NCI-H1417 (cell line): ENCODE results near the gene CLCNKB.
"Not testable (repeated sequence)": the region's sequence is repeated elsewhere in the genome, so short reads cannot be mapped to it uniquely, and the experiment has no call there.

Experiments used
- DNase-seq, 3 experiments: peaks; one replicate each; lab custom pipeline; 2025; lab: John Stamatoyannopoulos, UW

Gene CLCNKB

GRCh38 chr1:16061266-16061665 lies 17.7 kb downstream of the CLCNKB start:
- no peak for DNase-seq

GRCh38 chr1:16061989-16062686 lies 18.6 kb downstream of the CLCNKB start:
- not testable (repeated sequence) for DNase-seq

GRCh38 chr1:16062687-16063075 lies 19.1 kb downstream of the CLCNKB start:
- not testable (repeated sequence) for DNase-seq

GRCh38 chr1:16063226-16063829 lies 19.7 kb downstream of the CLCNKB start:
- no peak for DNase-seq

- no peak for DNase-seq
These were observed 20.3 kb downstream of the CLCNKB start for GRCh38 chr1:16063921-16064320.

- DNase-seq: no peak
These were observed 21.1 kb downstream of the CLCNKB start for GRCh38 chr1:16064536-16065268.

DNA sequence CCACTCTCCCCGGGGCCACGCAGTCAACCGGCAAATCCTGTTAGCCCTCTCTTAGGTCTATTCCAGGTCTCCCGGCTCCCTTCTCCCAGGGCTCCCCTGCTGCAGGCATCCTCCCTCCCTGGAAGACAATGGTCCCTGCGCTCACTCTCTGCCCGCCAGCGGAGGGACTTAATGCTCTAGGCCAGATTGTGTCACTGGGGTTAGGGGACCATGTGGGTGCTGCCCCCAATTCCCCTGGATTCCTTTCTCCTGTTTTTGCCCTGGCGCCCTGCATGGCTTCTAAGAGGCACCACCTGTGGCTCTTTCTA lies 21.6 kb downstream of the CLCNKB start:
- no peak for DNase-seq

DNA sequence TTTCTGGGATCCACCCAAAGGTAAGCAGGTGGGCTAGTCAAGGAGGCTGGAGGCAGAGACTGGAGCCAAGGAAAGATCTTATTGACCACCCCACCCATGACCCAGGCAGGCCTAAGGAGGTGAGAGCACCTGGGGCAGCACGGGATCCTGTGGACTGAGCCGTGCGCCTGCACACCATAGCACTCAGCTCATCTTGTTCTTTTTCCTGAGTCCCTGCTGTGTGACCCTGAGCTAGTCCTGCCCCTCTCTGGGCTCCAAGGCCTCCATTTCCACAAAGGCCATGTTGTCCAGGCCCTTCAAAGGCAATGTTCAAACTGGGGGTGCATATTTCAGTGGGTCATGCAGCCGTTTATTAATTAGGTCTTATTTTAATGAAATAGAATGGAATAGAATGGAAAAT lies 22.7 kb downstream of the CLCNKB start:
- no peak for DNase-seq

- DNase-seq: peak; percentile 29 to 88 (median 84)
These were observed 23.7 kb downstream of the CLCNKB start for GRCh38 chr1:16067127-16067768.

- no peak for DNase-seq
These were observed 24.4 kb downstream of the CLCNKB start for GRCh38 chr1:16067933-16068332.

DNA sequence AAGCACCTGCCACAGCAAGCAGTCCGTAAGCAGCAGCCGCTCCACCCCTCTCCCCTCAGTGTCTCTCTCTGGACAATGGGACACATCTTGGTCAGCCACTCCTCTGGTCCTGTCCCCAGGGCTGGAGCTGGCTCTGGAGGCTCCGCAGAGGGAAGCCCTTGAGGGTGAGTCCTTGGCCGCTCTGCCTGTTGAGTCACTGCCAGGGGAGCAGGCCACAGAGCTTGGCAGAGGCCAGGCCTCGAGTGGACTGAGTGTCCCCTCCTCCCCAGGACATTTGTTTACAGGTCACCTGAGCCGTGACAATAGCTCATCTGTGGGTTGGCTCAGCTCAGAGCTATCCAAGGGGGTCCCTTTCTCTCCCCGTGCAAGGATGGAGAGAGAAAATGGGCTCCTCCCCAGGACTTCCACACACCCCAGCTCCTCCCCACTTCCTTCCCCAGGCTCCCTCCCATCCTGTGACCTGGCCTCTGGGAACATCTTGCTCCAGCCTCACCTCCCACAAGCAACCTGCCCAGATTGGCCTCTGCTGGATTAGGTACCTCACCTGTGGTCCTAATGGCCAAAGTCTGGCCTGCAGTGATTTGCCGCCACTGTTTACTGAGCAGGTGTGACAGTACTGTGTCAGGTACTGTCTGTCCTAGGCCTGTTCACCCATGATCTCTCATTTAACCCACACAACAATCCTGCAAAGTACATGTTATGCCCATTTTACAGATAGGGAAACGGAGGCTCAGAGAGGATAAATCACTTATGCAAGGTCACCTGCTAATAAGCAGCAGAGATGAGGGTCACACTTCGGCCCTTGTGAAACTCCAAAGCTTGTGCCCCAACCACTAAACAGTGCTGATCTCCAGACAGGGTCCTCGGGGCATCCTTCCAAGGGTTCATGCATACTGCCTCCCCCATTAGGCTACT lies 25.0 kb downstream of the CLCNKB start:
- peak in 2 of 3 experiments; percentile 19 to 57 for DNase-seq

DNA sequence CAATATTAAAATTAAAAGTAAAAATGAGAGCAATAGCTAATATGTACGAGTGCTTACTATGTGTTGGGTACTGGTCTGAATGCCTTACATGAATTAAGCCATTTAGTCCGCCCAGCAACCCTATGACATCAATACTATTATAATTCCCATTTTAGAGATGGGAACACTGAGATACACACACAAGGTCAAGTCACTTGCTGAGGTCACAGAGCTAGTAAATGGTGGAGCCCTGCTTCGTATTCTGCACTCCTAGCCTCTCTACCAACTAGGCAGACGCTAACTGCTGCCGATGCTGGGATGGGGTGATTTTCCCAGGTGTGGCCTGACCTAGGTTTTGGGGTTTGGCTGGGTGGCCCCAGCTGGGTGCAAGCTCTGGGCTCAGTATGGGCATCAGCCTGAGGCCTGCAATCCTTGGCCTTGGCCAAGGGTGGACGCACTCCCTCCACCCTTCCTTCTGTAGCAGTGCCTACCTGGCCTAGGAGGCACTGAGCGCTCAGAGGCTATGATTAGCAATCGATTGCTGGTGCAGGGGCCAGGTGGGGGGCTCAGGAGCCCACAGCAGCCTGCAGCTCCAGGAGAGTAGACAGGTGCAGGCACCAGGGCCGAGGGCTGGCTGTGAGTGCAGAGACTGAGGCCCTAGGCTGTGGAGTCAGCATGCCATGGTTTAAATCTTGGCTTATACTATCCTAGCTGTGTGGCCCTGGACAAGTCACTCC lies 27.2 kb downstream of the CLCNKB start:
- DNase-seq: no peak

DNA sequence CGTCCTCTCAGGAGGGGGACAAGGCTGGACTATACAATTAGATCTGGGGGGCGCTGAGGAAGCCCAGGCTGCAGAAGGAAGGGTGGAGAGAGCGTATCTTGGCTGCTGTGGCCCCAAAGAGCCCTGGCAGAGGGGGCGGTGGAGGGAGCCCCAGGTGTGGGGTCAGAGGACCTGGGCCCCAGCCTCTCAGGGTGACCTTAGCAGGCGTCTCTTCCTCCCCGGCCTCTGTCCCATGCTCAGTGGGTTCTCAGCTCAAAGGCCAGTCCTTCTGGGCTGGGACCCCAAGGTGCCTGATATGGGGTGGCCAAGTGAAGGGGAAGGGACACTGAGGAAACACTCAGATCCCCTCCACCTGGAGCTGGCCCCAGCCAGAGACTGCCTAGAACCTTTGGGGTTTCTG lies 28.0 kb downstream of the CLCNKB start:
- DNase-seq: no peak

DNA sequence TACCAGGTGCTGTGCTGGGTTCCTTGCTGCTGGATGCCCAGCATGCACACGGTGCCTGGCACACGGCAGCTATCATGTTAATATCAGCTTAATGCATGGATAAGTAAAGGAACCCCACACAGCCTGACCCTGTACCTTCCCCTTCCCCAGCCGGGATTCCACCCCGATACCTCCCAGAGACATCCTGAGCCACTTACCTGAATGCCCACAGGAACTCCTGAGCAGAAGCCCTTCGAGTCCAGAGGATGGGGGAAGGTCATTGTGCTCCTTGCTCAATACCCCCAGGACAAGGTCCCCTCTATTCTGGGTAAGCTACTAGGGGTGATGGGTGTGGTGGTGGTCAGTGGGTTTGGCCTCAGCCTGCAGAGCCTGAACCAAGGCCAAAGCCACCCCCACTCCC lies 28.5 kb downstream of the CLCNKB start:
- no peak for DNase-seq

DNA sequence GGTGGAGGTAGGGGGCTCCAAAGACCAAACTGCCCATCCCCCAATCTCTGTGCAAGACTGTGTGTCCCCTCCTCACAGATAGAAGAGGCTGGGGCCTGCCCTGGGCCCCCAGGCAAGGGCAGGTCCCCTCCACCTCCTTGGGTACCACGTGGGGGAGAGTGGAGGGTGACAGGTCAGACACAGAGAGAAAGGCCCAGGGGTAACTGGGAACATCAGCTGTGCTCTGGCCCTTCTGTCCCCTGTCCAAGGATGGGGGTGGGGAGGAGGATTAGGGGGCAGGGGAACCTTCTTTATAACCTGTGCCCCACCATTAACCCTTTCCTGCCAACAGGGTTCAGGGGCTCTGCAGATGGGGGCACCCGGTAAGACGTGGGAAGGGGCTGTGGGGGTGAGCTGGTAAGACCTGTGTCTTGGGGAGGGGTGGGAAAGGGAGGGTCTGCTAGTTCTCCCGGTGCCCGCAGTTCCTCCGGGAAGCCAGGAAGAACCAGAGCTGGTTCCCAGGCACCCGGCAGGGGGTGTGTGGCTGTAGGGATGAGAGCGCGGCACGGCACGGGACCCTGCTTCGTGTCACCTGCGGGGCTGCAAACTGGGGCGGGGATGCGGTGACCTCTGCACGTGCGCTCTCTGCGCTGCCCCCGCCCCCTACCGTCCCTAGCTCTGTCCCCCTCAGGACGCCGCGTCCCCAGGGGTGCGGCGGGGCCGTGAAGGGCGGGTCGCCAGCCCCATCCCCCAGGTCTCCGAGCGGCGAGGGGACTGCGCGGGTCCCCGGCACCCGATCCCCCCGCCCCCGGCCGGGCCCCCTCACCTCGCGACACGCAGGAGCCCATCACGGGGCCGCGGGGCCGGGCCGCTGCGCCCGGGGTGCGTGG lies 29.3 kb downstream of the CLCNKB start:
- peak in 2 of 3 experiments; percentile 53 to 58 for DNase-seq

DNA sequence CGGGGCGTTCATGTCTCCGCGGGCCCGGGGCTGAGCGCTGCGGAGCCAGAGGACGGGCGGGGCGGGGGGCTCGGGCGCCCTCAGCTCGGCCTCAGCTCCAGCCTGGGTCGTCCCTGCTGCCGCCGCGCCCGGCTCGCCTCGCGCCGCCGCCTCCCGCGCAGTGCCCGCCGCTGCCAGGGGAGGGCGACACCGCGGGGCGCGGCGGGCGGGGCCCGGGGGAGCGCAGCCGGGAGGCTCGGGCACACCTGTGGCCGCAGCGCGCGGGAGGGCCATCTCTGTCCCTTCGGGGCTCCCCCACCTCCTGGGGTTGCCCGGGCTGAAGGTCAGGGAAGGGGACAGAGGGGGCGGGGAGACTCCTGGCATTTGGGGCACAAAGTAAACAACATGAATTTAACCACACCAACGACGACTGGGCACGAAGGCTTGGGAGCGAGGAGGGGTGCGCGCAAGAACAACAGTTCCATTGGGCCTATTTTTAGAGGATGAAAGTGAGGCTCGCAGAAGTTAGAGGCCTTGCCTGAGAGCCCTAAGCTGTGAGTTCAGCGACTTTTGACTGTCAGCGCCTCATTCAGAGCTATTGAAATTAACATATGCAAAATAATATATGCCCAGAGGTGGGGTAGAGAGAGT lies 30.0 kb downstream of the CLCNKB start, which contains the start of gene FAM131C:
FAM131C (minus strand) TSS at position 162 of the 630 bp plus-strand sequence. CDS start 209 bp downstream, outside the sequence.
- peak in 2 of 3 experiments; percentile 52 to 62 for DNase-seq

GRCh38 chr1:16074217-16074616 lies 30.6 kb downstream of the CLCNKB start:
- DNase-seq: no peak

DNA sequence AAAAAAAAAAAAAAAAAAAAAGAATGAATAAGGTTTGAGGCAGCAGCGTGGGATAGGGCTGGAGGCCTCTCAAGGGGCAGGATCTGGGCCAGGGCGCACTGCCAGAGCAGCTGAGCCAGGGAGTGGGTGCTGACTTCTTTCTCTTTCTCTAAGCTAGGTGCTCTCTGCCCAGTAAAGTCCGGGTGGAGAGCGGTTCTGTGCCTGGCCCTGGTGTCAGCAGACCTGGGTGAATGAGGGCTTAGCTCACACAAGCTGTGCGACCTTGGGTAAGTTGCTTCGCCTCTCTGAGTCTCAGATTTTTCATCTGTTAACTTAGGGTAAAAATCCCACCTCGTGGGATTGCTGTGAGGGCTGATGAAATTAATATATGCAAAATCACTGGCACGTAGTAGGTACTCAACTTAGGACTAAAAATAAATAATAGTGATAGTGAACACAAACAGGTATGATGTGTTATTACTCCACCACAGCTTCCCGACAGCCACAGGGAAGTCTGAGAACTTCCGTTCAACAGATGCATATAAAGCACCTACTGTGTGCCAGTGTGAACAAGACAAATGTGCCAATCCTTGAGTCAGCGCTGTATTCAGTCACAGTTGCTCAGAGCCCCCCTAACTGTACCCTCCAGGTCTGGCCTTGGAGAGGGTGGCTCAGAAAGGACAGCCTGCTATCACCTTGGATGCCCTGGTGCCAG lies 31.9 kb downstream of the CLCNKB start:
- DNase-seq: no peak
